HEK293 (cell line): ENCODE data around the gene TDRD9.

Experiments
- GFI1B ChIP-seq: fragments of 450-650 bp; formaldehyde crosslinking; IDR thresholded peaks from 2 replicates; pipeline ENCODE4 v1.5.1; 2016; ENCODE audit warnings: missing biosample characterization, missing genetic modification characterization
- HOXA7 ChIP-seq: sonication (generic); formaldehyde crosslinking; IDR thresholded peaks from 2 replicates; pipeline ENCODE4 v1.8.1; 2022; ENCODE audit warnings: missing genetic modification reagents, borderline replicate concordance
- HOXC10 ChIP-seq: sonication (generic); formaldehyde crosslinking; IDR thresholded peaks from 2 replicates; pipeline ENCODE4 v1.8.1; 2023; ENCODE audit warnings: mild to moderate bottlenecking, missing genetic modification reagents
- MEIS1 ChIP-seq: sonication (generic); formaldehyde crosslinking; IDR thresholded peaks from 2 replicates; pipeline ENCODE4 v1.8.1; 2022; ENCODE audit warnings: missing genetic modification reagents, mild to moderate bottlenecking, borderline replicate concordance
- SP2 ChIP-seq: fragments of 450-650 bp; formaldehyde crosslinking; IDR thresholded peaks from 2 replicates; pipeline ENCODE4 v1.5.1; 2016; ENCODE audit warnings: missing biosample characterization, missing genetic modification characterization
- TCF7L2 ChIP-seq: IDR thresholded peaks from 2 replicates; pipeline ENCODE4 v1.6.1; 2011; ENCODE audit warnings: low read depth, mild to moderate bottlenecking, inconsistent platforms, low read length, moderate library complexity, borderline replicate concordance
- ZBTB7A ChIP-seq: fragments of 450-650 bp; formaldehyde crosslinking; IDR thresholded peaks from 2 replicates; pipeline ENCODE4 v1.5.1; 2016; ENCODE audit warnings: low read depth, missing biosample characterization, missing genetic modification characterization
- ZNF175 ChIP-seq: fragments of 450-650 bp; formaldehyde crosslinking; IDR thresholded peaks from 2 replicates; pipeline ENCODE4 v1.5.1; 2016; ENCODE audit warnings: missing biosample characterization, missing genetic modification characterization
- ZNF529 ChIP-seq: fragments of 450-650 bp; formaldehyde crosslinking; IDR thresholded peaks from 2 replicates; pipeline ENCODE4 v1.5.1; 2017; ENCODE audit warnings: missing genetic modification characterization, missing biosample characterization; ENCODE audit not compliant: insufficient replicate concordance
- TF ChIP-seq, protein P1 (sequence below): fragments of 450-650 bp; formaldehyde crosslinking; IDR thresholded peaks from 2 replicates; pipeline ENCODE4 v1.5.1; 2017; ENCODE audit warnings: missing biosample characterization, missing genetic modification characterization
- TF ChIP-seq, protein P2 (sequence below): fragments of 450-650 bp; IDR thresholded peaks from 2 replicates; pipeline ENCODE4 v1.5.1; 2018; ENCODE audit warnings: missing biosample characterization, missing genetic modification characterization
- TF ChIP-seq, protein P3 (sequence below): fragments of 450-650 bp; formaldehyde crosslinking; IDR thresholded peaks from 2 replicates; pipeline ENCODE4 v1.5.1; 2016; ENCODE audit warnings: missing biosample characterization, missing genetic modification characterization
- TF ChIP-seq, protein P4 (sequence below): fragments of 450-650 bp; formaldehyde crosslinking; IDR thresholded peaks from 2 replicates; pipeline ENCODE4 v1.5.1; 2016; ENCODE audit warnings: missing biosample characterization, missing genetic modification characterization
- TF ChIP-seq, protein P5 (sequence below): fragments of 450-650 bp; formaldehyde crosslinking; IDR thresholded peaks from 2 replicates; pipeline ENCODE4 v1.5.1; 2016; ENCODE audit warnings: missing biosample characterization, missing genetic modification characterization

DNA sequence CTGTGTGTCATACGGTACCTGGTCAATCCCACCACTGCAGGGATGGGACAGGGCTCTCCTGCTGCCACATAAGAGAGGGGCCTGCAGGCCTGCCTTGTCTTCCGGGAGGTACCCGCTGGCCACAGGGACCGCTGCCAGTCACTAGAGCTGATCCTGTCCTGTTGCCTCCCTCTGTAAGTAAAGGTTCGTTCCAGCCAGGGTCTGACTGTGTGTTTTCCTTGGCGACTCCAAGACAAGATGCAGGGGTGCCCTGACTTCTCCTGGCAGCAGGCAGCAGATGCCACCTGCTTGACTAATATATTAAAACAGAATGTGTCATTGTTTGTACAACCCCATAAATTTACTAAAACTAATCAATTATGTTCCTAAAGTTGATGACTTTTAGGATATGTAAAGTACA, 115.8 kb downstream of the TDRD9 start:
- no peak for TF ChIP-seq ZNF175 (tag by site-specific recombination)
- TF ChIP-seq, protein P1, sequence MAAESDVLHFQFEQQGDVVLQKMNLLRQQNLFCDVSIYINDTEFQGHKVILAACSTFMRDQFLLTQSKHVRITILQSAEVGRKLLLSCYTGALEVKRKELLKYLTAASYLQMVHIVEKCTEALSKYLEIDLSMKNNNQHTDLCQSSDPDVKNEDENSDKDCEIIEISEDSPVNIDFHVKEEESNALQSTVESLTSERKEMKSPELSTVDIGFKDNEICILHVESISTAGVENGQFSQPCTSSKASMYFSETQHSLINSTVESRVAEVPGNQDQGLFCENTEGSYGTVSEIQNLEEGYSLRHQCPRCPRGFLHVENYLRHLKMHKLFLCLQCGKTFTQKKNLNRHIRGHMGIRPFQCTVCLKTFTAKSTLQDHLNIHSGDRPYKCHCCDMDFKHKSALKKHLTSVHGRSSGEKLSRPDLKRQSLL = no peak
- TF ChIP-seq, protein P2, sequence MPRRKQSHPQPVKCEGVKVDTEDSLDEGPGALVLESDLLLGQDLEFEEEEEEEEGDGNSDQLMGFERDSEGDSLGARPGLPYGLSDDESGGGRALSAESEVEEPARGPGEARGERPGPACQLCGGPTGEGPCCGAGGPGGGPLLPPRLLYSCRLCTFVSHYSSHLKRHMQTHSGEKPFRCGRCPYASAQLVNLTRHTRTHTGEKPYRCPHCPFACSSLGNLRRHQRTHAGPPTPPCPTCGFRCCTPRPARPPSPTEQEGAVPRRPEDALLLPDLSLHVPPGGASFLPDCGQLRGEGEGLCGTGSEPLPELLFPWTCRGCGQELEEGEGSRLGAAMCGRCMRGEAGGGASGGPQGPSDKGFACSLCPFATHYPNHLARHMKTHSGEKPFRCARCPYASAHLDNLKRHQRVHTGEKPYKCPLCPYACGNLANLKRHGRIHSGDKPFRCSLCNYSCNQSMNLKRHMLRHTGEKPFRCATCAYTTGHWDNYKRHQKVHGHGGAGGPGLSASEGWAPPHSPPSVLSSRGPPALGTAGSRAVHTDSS (tag by site-specific recombination) = no peak
- TF ChIP-seq, protein P3, sequence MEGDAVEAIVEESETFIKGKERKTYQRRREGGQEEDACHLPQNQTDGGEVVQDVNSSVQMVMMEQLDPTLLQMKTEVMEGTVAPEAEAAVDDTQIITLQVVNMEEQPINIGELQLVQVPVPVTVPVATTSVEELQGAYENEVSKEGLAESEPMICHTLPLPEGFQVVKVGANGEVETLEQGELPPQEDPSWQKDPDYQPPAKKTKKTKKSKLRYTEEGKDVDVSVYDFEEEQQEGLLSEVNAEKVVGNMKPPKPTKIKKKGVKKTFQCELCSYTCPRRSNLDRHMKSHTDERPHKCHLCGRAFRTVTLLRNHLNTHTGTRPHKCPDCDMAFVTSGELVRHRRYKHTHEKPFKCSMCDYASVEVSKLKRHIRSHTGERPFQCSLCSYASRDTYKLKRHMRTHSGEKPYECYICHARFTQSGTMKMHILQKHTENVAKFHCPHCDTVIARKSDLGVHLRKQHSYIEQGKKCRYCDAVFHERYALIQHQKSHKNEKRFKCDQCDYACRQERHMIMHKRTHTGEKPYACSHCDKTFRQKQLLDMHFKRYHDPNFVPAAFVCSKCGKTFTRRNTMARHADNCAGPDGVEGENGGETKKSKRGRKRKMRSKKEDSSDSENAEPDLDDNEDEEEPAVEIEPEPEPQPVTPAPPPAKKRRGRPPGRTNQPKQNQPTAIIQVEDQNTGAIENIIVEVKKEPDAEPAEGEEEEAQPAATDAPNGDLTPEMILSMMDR (tag by site-specific recombination) = no peak
- TF ChIP-seq MEIS1 (CRISPR knock-in tag) = no peak
- no peak for TF ChIP-seq ZNF529 (tag by site-specific recombination)
- no peak for TF ChIP-seq SP2 (tag by site-specific recombination)
- TF ChIP-seq HOXC10 = no peak
- TF ChIP-seq, protein P4, sequence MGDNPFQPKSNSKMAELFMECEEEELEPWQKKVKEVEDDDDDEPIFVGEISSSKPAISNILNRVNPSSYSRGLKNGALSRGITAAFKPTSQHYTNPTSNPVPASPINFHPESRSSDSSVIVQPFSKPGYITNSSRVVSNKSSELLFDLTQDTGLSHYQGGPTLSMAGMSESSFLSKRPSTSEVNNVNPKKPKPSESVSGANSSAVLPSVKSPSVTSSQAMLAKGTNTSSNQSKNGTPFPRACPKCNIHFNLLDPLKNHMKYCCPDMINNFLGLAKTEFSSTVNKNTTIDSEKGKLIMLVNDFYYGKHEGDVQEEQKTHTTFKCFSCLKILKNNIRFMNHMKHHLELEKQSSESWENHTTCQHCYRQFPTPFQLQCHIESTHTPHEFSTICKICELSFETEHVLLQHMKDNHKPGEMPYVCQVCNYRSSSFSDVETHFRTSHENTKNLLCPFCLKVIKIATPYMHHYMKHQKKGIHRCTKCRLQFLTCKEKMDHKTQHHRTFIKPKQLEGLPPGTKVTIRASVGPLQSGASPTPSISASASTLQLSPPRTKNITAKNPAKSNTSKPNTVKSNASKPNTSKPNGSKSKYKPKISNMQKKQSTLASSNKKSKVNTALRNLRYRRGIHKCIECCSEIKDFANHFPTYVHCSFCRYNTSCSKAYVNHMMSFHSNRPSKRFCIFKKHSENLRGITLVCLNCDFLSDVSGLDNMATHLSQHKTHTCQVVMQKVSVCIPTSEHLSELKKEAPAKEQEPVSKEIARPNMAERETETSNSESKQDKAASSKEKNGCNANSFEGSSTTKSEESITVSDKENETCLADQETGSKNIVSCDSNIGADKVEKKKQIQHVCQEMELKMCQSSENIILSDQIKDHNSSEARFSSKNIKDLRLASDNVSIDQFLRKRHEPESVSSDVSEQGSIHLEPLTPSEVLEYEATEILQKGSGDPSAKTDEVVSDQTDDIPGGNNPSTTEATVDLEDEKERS = no peak
- no peak for TF ChIP-seq TCF7L2
- TF ChIP-seq, protein P5, sequence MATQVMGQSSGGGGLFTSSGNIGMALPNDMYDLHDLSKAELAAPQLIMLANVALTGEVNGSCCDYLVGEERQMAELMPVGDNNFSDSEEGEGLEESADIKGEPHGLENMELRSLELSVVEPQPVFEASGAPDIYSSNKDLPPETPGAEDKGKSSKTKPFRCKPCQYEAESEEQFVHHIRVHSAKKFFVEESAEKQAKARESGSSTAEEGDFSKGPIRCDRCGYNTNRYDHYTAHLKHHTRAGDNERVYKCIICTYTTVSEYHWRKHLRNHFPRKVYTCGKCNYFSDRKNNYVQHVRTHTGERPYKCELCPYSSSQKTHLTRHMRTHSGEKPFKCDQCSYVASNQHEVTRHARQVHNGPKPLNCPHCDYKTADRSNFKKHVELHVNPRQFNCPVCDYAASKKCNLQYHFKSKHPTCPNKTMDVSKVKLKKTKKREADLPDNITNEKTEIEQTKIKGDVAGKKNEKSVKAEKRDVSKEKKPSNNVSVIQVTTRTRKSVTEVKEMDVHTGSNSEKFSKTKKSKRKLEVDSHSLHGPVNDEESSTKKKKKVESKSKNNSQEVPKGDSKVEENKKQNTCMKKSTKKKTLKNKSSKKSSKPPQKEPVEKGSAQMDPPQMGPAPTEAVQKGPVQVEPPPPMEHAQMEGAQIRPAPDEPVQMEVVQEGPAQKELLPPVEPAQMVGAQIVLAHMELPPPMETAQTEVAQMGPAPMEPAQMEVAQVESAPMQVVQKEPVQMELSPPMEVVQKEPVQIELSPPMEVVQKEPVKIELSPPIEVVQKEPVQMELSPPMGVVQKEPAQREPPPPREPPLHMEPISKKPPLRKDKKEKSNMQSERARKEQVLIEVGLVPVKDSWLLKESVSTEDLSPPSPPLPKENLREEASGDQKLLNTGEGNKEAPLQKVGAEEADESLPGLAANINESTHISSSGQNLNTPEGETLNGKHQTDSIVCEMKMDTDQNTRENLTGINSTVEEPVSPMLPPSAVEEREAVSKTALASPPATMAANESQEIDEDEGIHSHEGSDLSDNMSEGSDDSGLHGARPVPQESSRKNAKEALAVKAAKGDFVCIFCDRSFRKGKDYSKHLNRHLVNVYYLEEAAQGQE = no peak
- no peak for TF ChIP-seq ZBTB7A (tag by site-specific recombination)
- TF ChIP-seq HOXA7 = no peak
- TF ChIP-seq GFI1B = no peak
